Esophagus muscularis mucosa (tissue), 4 donors: Measurements from ENCODE around the gene TACC2. TPM values are rescaled to one million over a fixed set of nuclear protein-coding genes. Genes with fewer than 3 reads are reported as not detected.
"Not testable (repeated sequence)": the region's sequence is repeated elsewhere in the genome, so short reads cannot be mapped to it uniquely, and the experiment has no call there.

Experiments
- DNase-seq: peaks from one replicate; pipeline ENCODE4 v3.0.0-alpha.2; 2017; ENCODE audit errors: extremely low spot score
- H3K27ac ChIP-seq, 4 donors: fragments of 200-600 bp; sonication (generic); replicated peaks in 1 of 4; 1 replicate in 3 of 4; 2 replicates in 1 of 4; pipeline ENCODE4 v1.5.1; 2016 to 2019; ENCODE audit warnings: mild to moderate bottlenecking in 1 of 4
- H3K27me3 ChIP-seq, 4 donors: fragments of 200-600 bp; sonication (generic); one replicate each; pipeline versions ENCODE4 v1.5.1 to v1.6.0; 2016 to 2019
- H3K36me3 ChIP-seq, 4 donors: fragments of 200-600 bp; sonication (generic); one replicate each; pipeline ENCODE4 v1.5.1; 2016 to 2019
- H3K4me1 ChIP-seq, 4 donors: fragments of 200-600 bp; sonication (generic); one replicate each; pipeline ENCODE4 v1.5.1; 2016 to 2019
- H3K4me3 ChIP-seq, 4 donors: fragments of 200-600 bp; sonication (generic); 1 replicate in 2 of 4; 2 replicates in 2 of 4; pipeline ENCODE4 v1.5.1; 2016 to 2019; ENCODE audit warnings: mild to moderate bottlenecking in 4 of 4, moderate library complexity in 1 of 4
- H3K9me3 ChIP-seq, 4 donors: fragments of 200-600 bp; sonication (generic); 1 replicate in 3 of 4; 2 replicates in 1 of 4; pipeline ENCODE4 v1.5.1; 2016 to 2019
- EP300 ChIP-seq: sonication (generic); formaldehyde crosslinking; IDR thresholded peaks from one replicate; pipeline ENCODE4 v1.6.1; 2017; ENCODE audit warnings: antibody characterized with exemption
- POLR2A ChIP-seq: fragments of 450-650 bp; IDR thresholded peaks from one replicate; pipeline ENCODE4 v1.6.1; 2017; ENCODE audit warnings: antibody characterized with exemption, moderate library complexity, mild to moderate bottlenecking, low read depth
- POLR2AphosphoS5 ChIP-seq, 2 donors: sonication (generic); formaldehyde crosslinking; IDR thresholded peaks; one replicate each; pipeline ENCODE4 v1.6.1; 2017; ENCODE audit warnings: antibody characterized with exemption in 2 of 2
- WGBS: methylation state at CpG from one replicate; pipeline ENCODE4 v1.1.5; 2018; 5-methylcytosine and 5-hydroxymethylcytosine counted together
- intact Hi-C: fragments of 100-400 bp; cut with DNase I; formaldehyde crosslinking; loops from one replicate; pipeline ENCODE4 v1.15.1; 2023
- total RNA-seq, 4 donors: library from RNA; depleted of rRNA; stranded (reverse); fragments of >200 nt; gene quantifications; one replicate each; pipeline versions ENCODE4 v1.1.0 to v1.2.1, GENCODE V29; 2016
- TF ChIP-seq, protein P1 (sequence below), 3 experiments: fragments of 200-600 bp in 2 of 3; fragments of 450-650 bp in 1 of 3; sonication (generic) in 2 of 3; IDR thresholded peaks; one replicate each; pipeline ENCODE4 v1.5.1; 2017 to 2019; ENCODE audit warnings: antibody characterized with exemption in 3 of 3, mild to moderate bottlenecking in 2 of 3, moderate library complexity in 1 of 3

Gene TACC2
- total RNA-seq, 4 donors from 2014 or later, result 53.7 to 99.4 (median 75.6) TPM

DNA sequence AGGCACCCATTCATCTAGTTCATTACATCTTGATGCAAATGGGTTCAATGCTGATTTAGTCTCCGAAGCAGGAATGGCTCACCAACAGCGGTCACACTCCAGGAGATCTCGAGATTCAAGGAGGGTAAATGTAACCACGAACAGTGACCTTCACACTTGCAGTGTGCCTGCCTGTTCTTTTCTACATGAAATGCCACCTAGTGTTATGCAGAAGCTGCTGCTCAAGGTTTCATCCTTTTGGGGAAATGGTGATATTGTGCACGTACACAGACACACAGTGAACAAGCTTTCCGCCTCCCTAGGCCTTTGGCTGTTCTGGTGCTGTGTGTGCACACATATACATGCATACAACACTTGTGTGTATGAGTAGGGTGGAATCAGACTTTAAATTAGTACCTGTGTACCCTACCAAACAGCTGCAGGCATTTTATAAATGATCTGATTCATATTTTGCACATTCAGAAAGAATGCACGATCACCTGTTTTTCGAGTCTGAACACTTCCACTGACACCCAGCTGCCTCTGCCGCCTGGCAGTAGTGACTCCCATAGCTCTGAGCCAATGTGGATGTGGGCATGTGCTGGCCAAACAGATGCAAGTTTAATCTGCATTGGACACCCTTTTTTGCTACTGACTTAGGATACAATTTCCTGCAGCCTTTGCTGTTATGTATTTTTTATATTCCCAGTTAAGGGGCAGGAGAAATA, 100.5 kb downstream of the TACC2 start:
- Histone ChIP-seq H3K27ac (no peak overlapping the region), H3K9me3 (no peaks in the 10 kb centered on the region), H3K27me3 (no peaks in the 10 kb centered on the region), H3K4me3 (no peak overlapping the region), H3K4me1 (peaks cover 0 to 4% (median 2%) of the 10 kb centered on the region in 4 donors), H3K36me3 (peaks cover 0 to 57% (median 39%) of the 10 kb centered on the region in 4 donors)
- DNase-seq, result no peak
- intact Hi-C loops, result no loop called here
- TF ChIP-seq POLR2A (no peak), POLR2AphosphoS5 (IDR thresholded peaks at IDR 0.05) (no peak), EP300 (no peak)
- TF ChIP-seq, protein P1, sequence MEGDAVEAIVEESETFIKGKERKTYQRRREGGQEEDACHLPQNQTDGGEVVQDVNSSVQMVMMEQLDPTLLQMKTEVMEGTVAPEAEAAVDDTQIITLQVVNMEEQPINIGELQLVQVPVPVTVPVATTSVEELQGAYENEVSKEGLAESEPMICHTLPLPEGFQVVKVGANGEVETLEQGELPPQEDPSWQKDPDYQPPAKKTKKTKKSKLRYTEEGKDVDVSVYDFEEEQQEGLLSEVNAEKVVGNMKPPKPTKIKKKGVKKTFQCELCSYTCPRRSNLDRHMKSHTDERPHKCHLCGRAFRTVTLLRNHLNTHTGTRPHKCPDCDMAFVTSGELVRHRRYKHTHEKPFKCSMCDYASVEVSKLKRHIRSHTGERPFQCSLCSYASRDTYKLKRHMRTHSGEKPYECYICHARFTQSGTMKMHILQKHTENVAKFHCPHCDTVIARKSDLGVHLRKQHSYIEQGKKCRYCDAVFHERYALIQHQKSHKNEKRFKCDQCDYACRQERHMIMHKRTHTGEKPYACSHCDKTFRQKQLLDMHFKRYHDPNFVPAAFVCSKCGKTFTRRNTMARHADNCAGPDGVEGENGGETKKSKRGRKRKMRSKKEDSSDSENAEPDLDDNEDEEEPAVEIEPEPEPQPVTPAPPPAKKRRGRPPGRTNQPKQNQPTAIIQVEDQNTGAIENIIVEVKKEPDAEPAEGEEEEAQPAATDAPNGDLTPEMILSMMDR (IDR thresholded peaks at IDR 0.05), result no peak
- 80% methylated on average over 8 of the region's 9 CpGs for WGBS

DNA sequence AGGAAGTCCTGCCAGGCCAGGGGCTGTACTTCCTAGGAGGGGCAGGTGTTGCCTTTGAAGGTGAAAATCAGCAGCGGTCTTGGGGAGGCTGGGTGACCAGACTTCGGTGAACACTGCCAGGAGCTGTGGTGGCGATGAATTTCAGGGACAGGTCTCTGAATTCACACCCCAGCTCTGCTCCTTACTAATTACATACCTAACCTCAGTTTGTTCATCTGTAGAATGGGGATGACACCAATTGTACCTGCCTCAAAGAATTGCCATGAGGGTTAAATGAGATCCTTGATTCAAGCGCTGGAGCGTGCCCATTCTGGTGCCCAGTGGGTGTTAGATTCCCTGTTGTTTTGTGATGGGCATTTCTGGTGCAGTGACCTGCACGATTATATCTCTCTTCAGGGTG, 102.8 kb downstream of the TACC2 start:
- no peak for DNase-seq
- H3K9me3 ChIP-seq, result no peaks in the 10 kb centered on the region
- WGBS, result 86% methylated on average over 6 of the region's 6 CpGs
- peaks cover 0 to under 1% (median under 1%) of the 10 kb centered on the region in 4 donors for H3K4me1 ChIP-seq
- H3K36me3 ChIP-seq, result peaks cover 0 to 51% (median 27%) of the 10 kb centered on the region in 4 donors
- no peaks in the 10 kb centered on the region for H3K27me3 ChIP-seq
- intact Hi-C loops, result no loop called here
- no peak overlapping the region for H3K4me3 ChIP-seq
- TF ChIP-seq EP300, result no peak
- TF ChIP-seq, protein P1 (IDR thresholded peaks at IDR 0.05), result no peak
- TF ChIP-seq POLR2AphosphoS5 (IDR thresholded peaks at IDR 0.05), result no peak
- no peak for TF ChIP-seq POLR2A
- H3K27ac ChIP-seq, result no peak overlapping the region

GRCh38 chr10:122093076-122093475, 104.1 kb downstream of the TACC2 start:
- H3K27me3 ChIP-seq, result no peaks in the 10 kb centered on the region
- H3K27ac ChIP-seq, result no peak overlapping the region
- no peaks in the 10 kb centered on the region for H3K9me3 ChIP-seq
- H3K36me3 ChIP-seq, result peaks cover 0 to 45% (median 17%) of the 10 kb centered on the region in 4 donors
- no peak overlapping the region for H3K4me3 ChIP-seq
- peaks cover 0 to 8% (median 2%) of the 10 kb centered on the region in 4 donors for H3K4me1 ChIP-seq
- no peak for TF ChIP-seq EP300
- no peak for TF ChIP-seq POLR2AphosphoS5 (IDR thresholded peaks at IDR 0.05)
- WGBS, result 79% methylated on average over 3 of the region's 3 CpGs
- DNase-seq, result no peak
- intact Hi-C loops, result no loop called here

DNA sequence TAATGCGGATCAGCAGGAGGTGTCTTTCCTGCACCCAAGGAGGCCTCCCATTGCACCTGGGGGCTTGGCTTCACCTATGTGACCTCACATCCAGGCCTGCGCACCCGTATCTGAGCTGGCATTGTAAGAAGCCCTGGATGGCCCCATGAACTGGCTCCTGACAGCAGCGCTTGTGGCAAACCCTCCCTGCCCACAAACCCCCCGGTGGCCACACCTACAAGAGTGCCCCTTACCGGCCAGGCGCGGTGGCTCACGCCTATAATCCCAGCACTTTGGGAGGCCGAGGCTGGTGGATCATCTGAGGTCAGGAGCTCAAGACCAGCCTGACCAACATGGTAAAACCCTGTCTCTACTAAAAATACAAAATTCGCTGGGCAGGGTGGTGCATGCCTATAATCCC, 107.2 kb downstream of the TACC2 start:
- H3K27ac ChIP-seq, H3K27me3 ChIP-seq, H3K9me3 ChIP-seq, H3K4me3 ChIP-seq, DNase-seq, intact Hi-C loops: not testable (repeated sequence)
- 85% methylated on average over 4 of the region's 11 CpGs for WGBS
- H3K4me1 ChIP-seq, result peaks cover 0 to 24% (median 15%) of the 10 kb centered on the region in 4 donors
- H3K36me3 ChIP-seq, result peaks cover 0 to 24% (median 0%) of the 10 kb centered on the region in 4 donors

GRCh38 chr10:122096705-122097104, 107.7 kb downstream of the TACC2 start:
- intact Hi-C loops, result no loop called here

More at GRCh38 chr10:122096705-122097104, 107.7 kb downstream of the TACC2 start:
- TF ChIP-seq POLR2AphosphoS5 (IDR thresholded peaks at IDR 0.05) (no peak), EP300 (no peak), POLR2A (no peak)
- TF ChIP-seq, protein P1 (IDR thresholded peaks at IDR 0.05), result no peak
- no peak overlapping the region for H3K4me3 ChIP-seq
- H3K9me3 ChIP-seq, result no peaks in the 10 kb centered on the region
- H3K4me1 ChIP-seq, result peaks cover 0 to 24% (median 15%) of the 10 kb centered on the region in 4 donors
- 81% methylated on average over 3 of the region's 3 CpGs for WGBS
- H3K27ac ChIP-seq, result peak overlapping the region in 1 of 4 donors; percentile 55
- peaks cover 0 to 19% (median 0%) of the 10 kb centered on the region in 4 donors for H3K36me3 ChIP-seq
- H3K27me3 ChIP-seq, result no peaks in the 10 kb centered on the region
- DNase-seq, result no peak
